NCI-H1436 (cell line): ENCODE measurements around the gene B4GALNT4.
"Not testable (repeated sequence)": the region's sequence is repeated elsewhere in the genome, so short reads cannot be mapped to it uniquely, and the experiment has no call there.

Experiments used
- DNase-seq: peaks from one replicate; lab custom pipeline; 2025; lab: John Stamatoyannopoulos, UW

The B4GALNT4 gene

DNA sequence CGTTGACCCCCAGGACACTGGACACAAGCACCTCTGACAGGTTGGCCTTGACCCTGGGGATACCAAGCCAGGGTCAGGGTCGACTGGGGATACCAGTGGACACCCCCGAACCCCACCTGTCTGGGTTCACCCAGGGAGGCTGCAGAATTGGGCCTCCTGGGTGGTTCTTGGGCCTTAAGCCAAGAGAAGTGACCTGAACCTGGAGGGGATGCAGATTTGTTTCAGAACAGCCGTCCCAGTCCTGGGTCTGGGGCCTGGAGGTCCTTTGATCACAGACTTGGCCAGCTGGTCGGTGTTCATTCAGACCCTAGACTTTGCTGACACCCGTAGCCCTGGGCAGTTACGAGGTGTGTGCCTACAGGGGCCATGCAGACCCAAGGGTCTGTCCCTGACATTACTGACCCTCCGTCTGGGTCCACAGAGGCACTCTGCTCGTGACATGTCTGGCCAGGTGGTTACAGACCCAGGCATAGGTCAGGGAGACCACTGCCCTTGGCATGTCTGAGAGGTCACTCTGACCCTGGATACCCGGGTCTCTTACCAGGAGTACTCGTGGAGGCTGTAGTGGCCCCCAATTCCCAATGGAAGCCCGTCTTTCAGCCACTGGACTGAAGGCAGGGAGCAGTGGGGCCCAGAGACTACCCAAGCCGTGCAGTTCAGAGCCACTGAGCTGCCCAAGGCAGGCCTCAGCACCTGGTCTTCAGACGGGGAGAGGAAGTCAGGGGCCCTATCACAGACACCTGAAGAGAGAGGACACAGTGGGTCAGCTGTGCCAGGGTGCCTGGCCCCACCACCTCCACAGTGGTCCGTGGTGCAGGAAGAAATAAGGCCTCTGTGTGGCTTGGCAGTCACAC lies 39.1 kb downstream of the B4GALNT4 start:
- no peak for DNase-seq

GRCh38 chr11:409008-409599 lies 39.8 kb downstream of the B4GALNT4 start:
- no peak for DNase-seq

DNA sequence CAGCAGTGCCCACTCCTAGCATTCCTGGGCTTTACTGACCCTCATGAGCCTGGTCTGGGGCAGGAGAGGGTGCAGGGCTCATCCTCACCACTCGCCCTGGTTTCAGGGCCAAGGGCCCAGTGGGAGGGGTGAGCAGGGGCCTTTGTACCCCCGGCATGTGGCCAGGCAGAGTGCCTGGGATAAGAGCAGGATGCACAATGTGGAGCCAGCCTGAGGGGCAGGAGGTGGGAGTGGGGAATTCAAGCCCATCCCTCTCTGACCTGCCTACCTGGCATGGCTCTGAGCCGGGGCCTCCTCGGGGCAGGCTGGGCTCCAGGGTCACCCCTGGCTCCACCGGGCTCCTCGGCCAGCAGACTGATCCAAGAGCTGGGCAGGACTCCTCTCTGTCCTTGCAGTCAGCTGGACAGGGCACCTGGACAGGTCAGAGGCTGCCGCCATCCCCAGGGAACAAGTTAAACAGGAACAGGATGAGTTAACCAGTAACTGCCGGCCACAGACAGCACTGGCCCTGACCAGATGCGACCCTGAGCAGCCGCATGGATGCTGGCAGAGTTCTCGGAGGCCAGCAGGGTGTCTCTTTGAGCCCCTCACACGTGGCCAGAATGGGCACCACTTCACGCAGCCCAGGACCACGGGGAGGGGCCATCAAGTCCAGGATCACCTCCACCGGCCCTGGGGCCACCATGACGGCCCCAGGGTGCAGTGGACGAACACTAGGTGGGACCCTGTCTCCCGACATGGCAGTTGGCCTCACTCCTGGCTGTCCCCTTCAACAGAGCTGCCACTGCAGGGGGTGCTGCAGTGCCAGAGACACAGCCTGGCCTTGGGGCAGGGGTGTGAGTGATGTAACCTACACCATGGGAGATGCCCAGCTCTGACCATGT lies 40.5 kb downstream of the B4GALNT4 start:
- no peak for DNase-seq

DNA sequence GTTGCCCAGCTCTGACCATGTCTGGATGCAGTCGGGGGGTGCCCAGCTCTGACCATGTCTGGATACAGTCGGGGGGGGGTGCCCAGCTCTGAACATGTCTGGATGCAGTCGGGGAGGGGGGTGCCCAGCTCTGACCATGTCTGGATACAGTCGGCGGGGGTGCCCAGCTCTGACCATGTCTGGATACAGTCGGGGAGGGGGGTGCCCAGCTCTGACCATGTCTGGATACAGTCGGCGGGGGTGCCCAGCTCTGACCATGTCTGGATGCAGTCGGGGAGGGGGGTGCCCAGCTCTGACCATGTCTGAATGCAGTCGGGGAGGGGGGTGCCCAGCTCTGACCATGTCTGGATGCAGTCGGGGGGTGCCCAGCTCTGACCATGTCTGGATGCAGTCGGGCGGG lies 41.4 kb downstream of the B4GALNT4 start:
- DNase-seq, result not testable (repeated sequence)

DNA sequence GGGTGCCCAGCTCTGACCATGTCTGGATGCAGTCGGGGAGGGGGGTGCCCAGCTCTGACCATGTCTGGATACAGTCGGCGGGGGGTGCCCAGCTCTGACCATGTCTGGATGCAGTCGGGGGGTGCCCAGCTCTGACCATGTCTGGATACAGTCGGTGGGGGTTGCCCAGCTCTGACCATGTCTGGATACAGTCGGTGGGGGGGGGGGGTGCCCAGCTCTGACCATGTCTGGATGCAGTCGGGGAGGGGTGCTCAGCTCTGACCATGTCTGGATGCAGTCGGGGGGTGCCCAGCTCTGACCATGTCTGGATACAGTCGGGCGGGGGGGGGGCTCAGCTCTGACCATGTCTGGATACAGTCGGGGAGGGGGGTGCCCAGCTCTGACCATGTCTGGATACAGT lies 42.2 kb downstream of the B4GALNT4 start:
- DNase-seq, result not testable (repeated sequence)

DNA sequence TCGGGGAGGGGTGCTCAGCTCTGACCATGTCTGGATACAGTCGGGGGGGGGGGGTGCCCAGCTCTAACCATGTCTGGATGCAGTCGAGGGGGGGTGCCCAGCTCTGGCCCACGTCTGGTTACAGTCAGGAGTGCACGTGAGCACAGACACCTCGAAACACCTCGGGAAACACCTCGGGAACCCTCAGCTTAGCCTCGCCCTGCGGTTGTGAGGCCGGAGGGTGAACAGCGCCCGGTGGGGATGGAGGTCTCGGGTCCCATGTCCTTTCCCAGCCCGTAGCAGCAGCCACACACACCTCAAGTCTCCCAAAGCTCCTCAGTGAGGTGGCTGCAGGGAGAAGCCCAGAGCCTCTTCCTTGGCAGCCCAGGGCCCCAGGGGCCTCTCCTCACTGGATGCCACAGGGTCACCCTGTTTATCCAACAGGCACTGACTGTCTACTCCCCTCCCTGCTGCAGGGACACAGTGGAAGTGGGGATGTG lies 43.4 kb downstream of the B4GALNT4 start:
- no peak for DNase-seq

- no peak for DNase-seq
Measured at GRCh38 chr11:413120-414081, 44.1 kb downstream of the B4GALNT4 start.

- no peak for DNase-seq
Measured at GRCh38 chr11:414318-414857, 45.1 kb downstream of the B4GALNT4 start.

DNA sequence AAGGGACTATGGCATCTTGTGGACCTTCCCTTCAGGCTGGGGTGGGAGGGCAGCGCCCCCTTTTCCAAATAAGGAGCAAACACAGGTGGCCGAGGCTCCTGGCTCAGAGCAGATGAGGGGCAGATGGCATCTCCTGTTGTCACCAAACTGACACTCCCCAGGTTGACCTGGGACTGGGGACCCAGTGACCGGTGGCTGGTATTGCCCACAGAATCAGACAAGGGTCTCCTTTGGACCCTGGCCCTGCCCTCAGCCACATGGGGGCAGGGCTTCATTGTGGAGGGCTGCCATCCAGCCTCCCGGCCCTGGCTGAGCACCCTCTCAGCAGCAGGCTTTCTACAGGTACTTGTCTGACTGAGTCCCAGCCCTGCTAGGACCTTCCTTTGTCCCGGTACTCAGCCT lies 46.3 kb downstream of the B4GALNT4 start:
- DNase-seq, result no peak

DNA sequence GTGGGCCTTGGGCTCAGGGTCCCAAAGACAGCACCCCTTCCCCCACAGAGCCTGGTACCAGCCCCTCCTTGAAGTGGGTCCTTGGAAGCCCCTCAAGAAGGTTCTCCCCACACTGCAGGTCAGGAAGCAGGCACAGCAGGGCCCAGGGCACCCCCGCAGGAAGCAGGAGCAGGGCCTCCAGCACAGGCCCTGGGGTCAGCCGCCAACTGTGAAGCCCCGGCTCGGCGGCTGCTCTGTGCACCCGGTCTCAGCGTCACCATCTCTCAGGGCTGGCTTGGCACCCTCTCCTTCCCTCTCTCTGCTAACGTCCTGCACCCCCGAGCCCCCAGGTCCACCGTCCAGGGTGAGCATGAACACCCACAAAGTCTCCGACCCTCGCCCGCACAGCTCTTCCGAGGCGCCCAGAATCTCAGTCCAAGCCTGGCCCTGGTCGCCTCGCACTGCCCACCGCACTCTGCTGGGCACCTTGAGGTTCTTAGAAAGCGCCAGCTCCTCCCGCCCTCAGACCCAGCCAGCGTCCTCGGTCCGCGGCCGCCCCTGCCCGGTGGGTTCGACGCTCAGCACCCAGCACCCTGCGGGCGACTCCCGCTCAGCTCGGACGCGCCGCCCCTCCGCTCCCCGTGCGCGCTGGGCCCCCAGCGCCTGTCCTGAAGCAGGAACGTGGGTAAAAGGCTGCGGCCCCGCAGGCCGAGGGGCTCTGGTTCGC lies 46.9 kb downstream of the B4GALNT4 start:
- no peak for DNase-seq

DNA sequence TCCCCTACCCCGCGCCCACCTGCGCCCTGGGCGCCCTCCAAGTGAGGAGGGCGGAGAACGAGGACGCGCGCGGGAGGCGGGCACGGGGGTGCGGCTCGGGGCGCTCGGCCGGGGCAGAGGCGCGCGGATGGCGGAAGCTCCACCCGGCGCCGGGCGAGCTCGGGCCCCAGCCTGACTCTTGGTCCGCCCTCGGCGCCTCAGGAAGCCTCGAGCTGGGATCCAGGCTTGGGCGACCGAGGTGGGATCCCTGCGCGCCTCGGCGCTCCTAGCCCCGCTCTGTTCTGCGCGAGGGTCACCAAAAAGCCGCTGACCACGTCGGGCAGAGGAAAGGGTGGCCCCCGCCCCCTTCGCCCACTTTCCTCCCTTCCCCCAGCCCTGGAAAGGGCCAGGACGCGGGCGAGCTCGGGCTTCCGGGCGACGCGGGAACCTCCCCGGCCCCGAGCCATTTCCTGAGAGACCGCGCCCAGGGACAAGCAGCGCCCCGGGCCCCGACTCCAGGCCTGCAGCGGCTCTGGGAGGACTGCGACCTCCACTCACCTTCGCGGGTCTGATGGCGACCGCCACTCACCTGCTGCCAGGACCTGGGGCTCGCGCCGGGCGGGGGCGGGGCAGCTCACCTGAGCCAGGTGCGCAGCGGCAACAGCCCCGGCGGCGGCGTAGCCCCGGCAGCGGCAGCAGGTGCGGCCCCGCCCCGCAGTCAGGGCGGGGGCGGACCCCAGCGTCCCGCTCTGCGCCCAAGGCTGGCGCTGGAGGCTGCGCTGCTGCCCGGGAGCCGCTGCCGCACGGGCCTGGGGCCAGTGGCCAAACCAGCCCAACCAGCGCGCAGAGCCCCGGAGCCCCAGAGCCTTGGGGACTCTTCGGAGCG lies 47.7 kb downstream of the B4GALNT4 start:
- DNase-seq, result peak; percentile 36

DNA sequence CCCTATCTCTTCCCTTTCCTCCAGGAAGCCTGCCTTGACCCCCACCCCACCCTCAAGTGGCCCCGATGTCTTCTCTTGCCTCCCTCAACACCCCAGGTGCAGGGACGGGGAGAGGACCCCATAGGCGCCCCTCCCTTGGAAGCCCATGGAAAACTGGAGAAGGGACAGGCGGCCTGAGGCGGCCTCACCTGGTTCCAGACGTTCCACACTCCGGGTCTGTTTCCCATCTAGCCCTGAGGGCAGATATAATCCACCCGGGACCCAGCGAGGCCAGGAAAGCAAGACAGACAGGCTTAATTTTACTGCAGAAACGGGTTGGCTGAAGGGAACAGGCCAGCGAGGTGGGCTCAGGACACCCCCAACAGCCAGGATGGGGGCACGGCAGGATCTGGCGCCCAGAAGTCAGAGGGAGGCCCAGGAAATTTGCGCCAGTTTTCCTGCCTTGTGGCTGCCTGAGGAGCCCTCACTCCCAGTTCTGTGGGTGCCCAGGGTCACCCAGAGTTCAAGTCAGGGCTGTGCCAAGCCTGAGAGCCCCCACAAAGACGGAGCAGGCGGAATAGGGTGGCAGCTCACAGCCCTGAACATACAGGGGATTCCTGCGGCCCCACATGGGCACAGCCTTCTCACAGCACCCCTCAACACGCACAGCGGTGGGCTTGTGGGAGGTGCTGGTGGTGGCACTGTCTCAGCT lies 48.5 kb downstream of the B4GALNT4 start:
- DNase-seq, result no peak

GRCh38 chr11:418343-419247 lies 49.3 kb downstream of the B4GALNT4 start:
- no peak for DNase-seq

DNA sequence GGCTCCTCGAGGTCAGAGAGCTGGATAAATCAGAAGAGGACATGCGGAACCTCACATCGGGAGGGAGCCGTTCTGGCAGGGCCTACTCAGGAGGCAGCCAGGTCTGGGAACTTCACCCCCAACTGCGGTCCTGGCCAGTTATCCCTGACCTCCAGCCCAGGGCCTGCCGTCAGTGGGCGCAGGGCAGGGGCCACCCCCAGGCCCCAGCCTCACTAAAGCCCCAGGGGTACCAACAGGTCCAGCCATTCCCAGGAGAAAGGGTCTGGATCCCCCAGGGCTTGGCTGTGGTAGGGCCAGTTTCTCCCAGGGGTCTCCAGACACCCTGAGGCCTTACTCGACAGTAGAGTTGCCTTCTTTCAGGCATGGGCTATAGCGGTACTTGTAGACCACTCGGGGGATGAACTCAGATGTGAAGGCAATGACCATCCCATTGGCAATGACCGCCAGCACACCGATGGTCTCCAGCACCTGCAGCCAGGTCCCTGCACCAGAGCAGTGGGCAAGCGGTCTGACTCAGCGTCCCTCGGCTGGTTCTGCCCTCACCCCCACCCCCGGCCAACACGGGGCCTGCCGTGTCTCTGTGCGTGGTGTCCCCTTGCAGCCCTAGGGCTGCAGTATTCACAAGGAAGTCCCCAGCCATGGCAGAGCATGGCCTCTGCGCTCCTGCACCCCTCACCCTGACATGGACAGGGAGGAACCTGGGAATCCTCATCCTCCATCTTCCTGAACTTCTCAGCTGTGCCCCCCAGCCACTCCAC lies 50.1 kb downstream of the B4GALNT4 start:
- no peak for DNase-seq

DNA sequence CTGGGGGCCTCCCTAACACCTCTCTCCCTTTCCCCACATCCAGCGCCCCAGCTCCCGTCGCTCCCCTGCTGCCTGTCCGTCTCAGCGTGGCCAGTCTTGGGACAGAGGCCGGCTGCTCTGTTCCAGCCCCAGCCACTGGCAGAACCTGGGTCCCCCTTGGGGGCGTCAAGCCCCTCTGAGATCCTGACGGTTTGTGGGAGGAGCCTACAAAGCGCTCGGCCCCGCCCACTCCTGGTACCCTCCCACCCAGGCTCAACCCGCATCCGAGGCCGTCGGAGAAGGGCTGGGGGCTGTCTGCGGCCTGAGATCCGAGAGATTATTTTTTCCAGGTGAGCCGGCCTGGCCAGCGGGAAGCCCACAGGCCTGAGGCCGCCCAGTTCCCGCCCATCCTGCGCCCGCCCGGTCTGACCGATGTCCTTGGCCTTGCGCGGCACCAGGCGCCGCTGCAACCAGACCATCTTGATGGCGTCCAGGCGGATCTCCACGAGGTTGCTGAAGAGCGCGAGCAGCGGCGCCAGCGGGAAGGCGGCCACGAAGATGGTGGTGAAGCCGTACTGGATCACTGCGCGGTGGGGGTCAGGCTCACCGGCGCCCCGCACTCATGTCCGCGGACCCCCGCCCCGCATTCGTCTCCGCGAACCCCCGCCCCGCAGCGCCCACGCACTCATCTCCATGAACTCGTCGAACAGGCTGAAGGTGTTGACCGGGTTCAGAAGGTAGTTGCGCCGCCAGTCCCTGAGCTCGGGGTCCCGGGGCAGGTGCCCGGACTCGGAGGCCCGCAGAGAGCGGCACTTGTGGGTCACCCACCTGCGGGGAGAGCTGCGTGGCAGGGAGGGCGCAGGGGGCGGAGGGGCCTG lies 51.0 kb downstream of the B4GALNT4 start:
- no peak for DNase-seq

DNA sequence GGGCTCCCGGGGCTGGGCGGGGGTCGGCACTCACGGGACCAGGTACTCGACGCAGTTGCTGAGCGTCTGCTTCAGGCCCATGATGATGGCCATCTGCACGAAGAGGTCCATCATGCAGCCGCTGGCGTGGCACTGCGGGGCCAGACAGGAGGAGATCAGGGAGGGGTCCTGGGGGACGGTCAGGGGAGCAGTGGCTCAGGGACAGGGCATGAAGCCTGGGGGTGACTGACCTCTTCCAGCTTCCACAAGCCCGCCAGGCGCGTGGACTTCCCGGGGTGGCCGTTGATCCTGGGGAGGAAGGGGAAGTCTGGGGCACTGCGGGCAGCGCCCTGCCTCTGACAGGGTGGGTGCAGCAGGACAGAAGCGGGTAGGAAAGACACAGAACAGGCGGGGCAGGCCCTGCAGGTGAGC lies 51.6 kb downstream of the B4GALNT4 start:
- DNase-seq, result no peak
